IMR-90 (cell line): Measurements from ENCODE around the gene MAGEC2. TPM values are rescaled to one million over a fixed set of nuclear protein-coding genes. Genes with fewer than 3 reads are reported as not detected.

Experiments used
- ATAC-seq: fragments of 200-7000 bp; cut with Tn5 transposase; 2 replicates; pipeline ENCODE4 v1.9.1; 2020; ENCODE audit warnings: low read depth, mild to moderate bottlenecking, moderate library complexity
- Bru-seq: library from RNA; stranded (reverse); fragments of 400-500 nt; gene quantifications from one replicate; lab custom pipeline; 2021; lab: Mats Ljungman, UMichigan
- BruChase-seq, 2 experiments: library from RNA; stranded (reverse); fragments of 400-500 nt; gene quantifications; one replicate each; lab custom pipeline; 2021; lab: Mats Ljungman, UMichigan
- BruUV-seq: library from RNA; stranded (reverse); fragments of 400-500 nt; replicated peaks from 2 replicates; lab custom pipeline; 2021; lab: Mats Ljungman, UMichigan
- CTCF ChIA-PET: fragments of 300-600 bp; formaldehyde crosslinking; extraction: SDS; loops from one replicate; lab custom pipeline; 2021; ENCODE audit warnings: antibody characterized with exemption; lab: Yijun Ruan, JAX
- POLR2A ChIA-PET: fragments of 300-600 bp; sonication (Branson Sonifier 250); formaldehyde crosslinking; loops from one replicate; lab custom pipeline; 2022; ENCODE audit warnings: antibody characterized with exemption; ENCODE audit not compliant: unreplicated experiment; lab: Charles Lee
- DNase-seq: peaks from one replicate; pipeline ENCODE4 v3.0.0; 2013
- H2AFZ ChIP-seq: replicated peaks from 2 replicates; pipeline ENCODE3; 2013; ENCODE audit warnings: low read length, mild to moderate bottlenecking; ENCODE audit not compliant: poor library complexity
- H2AK5ac ChIP-seq: 2 replicates; pipeline ENCODE4 v1.6.1; 2013; ENCODE audit warnings: low read depth, low read length, inconsistent platforms
- H2AK9ac ChIP-seq: replicated peaks from 2 replicates; pipeline ENCODE3; 2013; ENCODE audit warnings: mild to moderate bottlenecking, low read depth, low read length, moderate library complexity; ENCODE audit not compliant: poor library complexity
- H2BK120ac ChIP-seq: 2 replicates; pipeline ENCODE4 v1.6.1; 2013; ENCODE audit warnings: low read depth, low read length, inconsistent platforms
- H2BK15ac ChIP-seq: 3 replicates; pipeline ENCODE4 v1.6.1; 2013; ENCODE audit warnings: low read depth, low read length, inconsistent platforms
- H2BK20ac ChIP-seq: 2 replicates; pipeline ENCODE4 v1.6.1; 2013; ENCODE audit warnings: low read depth, mild to moderate bottlenecking, inconsistent platforms, low read length, moderate library complexity
- H2BK5ac ChIP-seq: 2 replicates; pipeline ENCODE4 v1.6.1; 2013; ENCODE audit warnings: mild to moderate bottlenecking, low read depth, low read length, inconsistent platforms; ENCODE audit not compliant: poor library complexity, severe bottlenecking
- H3K14ac ChIP-seq: replicated peaks from 2 replicates; pipeline ENCODE4 v1.6.1; 2013; ENCODE audit warnings: low read depth, low read length, inconsistent platforms
- H3K18ac ChIP-seq: 2 replicates; pipeline ENCODE4 v1.6.1; 2013; ENCODE audit warnings: low read depth, low read length, control low read depth
- H3K23ac ChIP-seq: 2 replicates; pipeline ENCODE4 v1.6.1; 2013; ENCODE audit warnings: low read depth, low read length, inconsistent platforms
- H3K27ac ChIP-seq: 2 replicates; pipeline ENCODE4 v1.5.1; 2013; ENCODE audit warnings: mild to moderate bottlenecking, control low read depth, low read length; ENCODE audit not compliant: insufficient read depth
- H3K27me3 ChIP-seq: 2 replicates; pipeline ENCODE4 v1.6.1; 2013; ENCODE audit warnings: low read length; ENCODE audit not compliant: control insufficient read depth, insufficient read depth
- H3K36me3 ChIP-seq: 2 replicates; pipeline ENCODE4 v1.6.1; 2013; ENCODE audit warnings: low read length, mixed read lengths; ENCODE audit not compliant: control insufficient read depth, insufficient read depth
- H3K4ac ChIP-seq: 2 replicates; pipeline ENCODE4 v1.6.1; 2013; ENCODE audit warnings: low read depth, low read length, inconsistent platforms
- H3K4me1 ChIP-seq: 2 replicates; pipeline ENCODE4 v1.6.1; 2013; ENCODE audit warnings: low read length, mixed read lengths; ENCODE audit not compliant: control insufficient read depth, insufficient read depth
- H3K4me2 ChIP-seq: 2 replicates; pipeline ENCODE4 v1.6.1; 2013; ENCODE audit warnings: low read depth, mild to moderate bottlenecking, control low read depth, low read length, moderate library complexity
- H3K4me3 ChIP-seq: 2 replicates; pipeline ENCODE4 v1.5.1; 2013; ENCODE audit warnings: low read depth, mild to moderate bottlenecking, control low read depth, low read length, moderate library complexity; ENCODE audit not compliant: insufficient read depth
- H3K56ac ChIP-seq: 2 replicates; pipeline ENCODE4 v1.6.1; 2013; ENCODE audit warnings: low read length, inconsistent platforms; ENCODE audit not compliant: insufficient read depth; ENCODE audit errors: extremely low read depth
- H3K79me1 ChIP-seq, 2 experiments: 2 replicates each; pipeline ENCODE4 v1.6.1; 2013; ENCODE audit warnings: low read length in 2 of 2, inconsistent platforms in 1 of 2, low read depth in 1 of 2
- H3K9ac ChIP-seq: 2 replicates; pipeline ENCODE4 v1.6.1; 2013; ENCODE audit warnings: low read depth, low read length, control low read depth
- H3K9me1 ChIP-seq: 2 replicates; pipeline ENCODE4 v1.6.1; 2013; ENCODE audit warnings: low read length, inconsistent platforms; ENCODE audit not compliant: insufficient read depth
- H3K9me3 ChIP-seq: 2 replicates; pipeline ENCODE4 v1.6.1; 2013; ENCODE audit warnings: low read length; ENCODE audit not compliant: control insufficient read depth, insufficient read depth
- H4K20me1 ChIP-seq: 2 replicates; pipeline ENCODE4 v1.6.1; 2013; ENCODE audit warnings: low read length, inconsistent platforms; ENCODE audit not compliant: insufficient read depth
- H4K5ac ChIP-seq: 2 replicates; pipeline ENCODE4 v1.6.1; 2013; ENCODE audit warnings: mild to moderate bottlenecking, low read depth, low read length, control low read depth
- H4K8ac ChIP-seq, 2 experiments: 2 replicates each; pipeline ENCODE4 v1.6.1; 2013; ENCODE audit warnings: low read depth in 2 of 2, low read length in 2 of 2, control low read depth in 1 of 2, inconsistent platforms in 1 of 2
- H4K91ac ChIP-seq: 2 replicates; pipeline ENCODE4 v1.6.1; 2013; ENCODE audit warnings: low read depth, low read length, inconsistent platforms; ENCODE audit not compliant: insufficient read depth
- NFE2L2 ChIP-seq: fragments of 150-350 bp; IDR thresholded peaks from 2 replicates; pipeline ENCODE4 v1.6.1; 2016; ENCODE audit warnings: low read depth, mild to moderate bottlenecking, low read length
- POLR2A ChIP-seq: IDR thresholded peaks from 2 replicates; pipeline ENCODE4 v1.6.1; 2012; ENCODE audit warnings: mild to moderate bottlenecking, low read depth, low read length
- RCOR1 ChIP-seq: IDR thresholded peaks from 2 replicates; pipeline ENCODE4 v1.6.1; 2012; ENCODE audit warnings: mild to moderate bottlenecking, low read length, improper control_type of control experiment; ENCODE audit not compliant: insufficient replicate concordance
- SMC3 ChIP-seq: fragments of 150-350 bp; IDR thresholded peaks from 2 replicates; pipeline ENCODE4 v1.6.1; 2016; ENCODE audit warnings: low read depth, mild to moderate bottlenecking, antibody characterized with exemption, low read length, moderate library complexity
- USF2 ChIP-seq: fragments of 150-350 bp; IDR thresholded peaks from 2 replicates; pipeline ENCODE4 v1.6.1; 2017; ENCODE audit warnings: mild to moderate bottlenecking, antibody characterized with exemption, low read length, low read depth
- WGBS, 2 experiments: methylation state at CpG; one replicate each; pipeline versions ENCODE4 v1.1.5 to v1.1.7; 2013; ENCODE audit warnings: missing lambda C conversion rate in 2 of 2; ENCODE audit not compliant: insufficient read length in 1 of 2; ENCODE audit errors: extremely low coverage in 2 of 2; 5-methylcytosine and 5-hydroxymethylcytosine counted together
- dilution Hi-C: fragments of 300-500 bp; cut with HindIII; formaldehyde crosslinking; loops from one replicate; pipeline ENCODE4 v1.14.3; 2018; ENCODE audit warnings: low sequenced_read_pairs; ENCODE audit not compliant: unreplicated experiment
- in situ Hi-C: fragments of 300-500 bp; cut with MboI; formaldehyde crosslinking; loops from 3 replicates; pipeline ENCODE4 v1.14.3; 2019; ENCODE audit warnings: low sequenced_read_pairs, inconsistent platforms, mixed read lengths
- intact Hi-C: fragments of 100-400 bp; cut with micrococcal nuclease; formaldehyde crosslinking; loops from 2 replicates; pipeline ENCODE4 v1.10.0; 2022
- long read RNA-seq: library from polyadenylated mRNA; unstranded; transcript quantifications from one replicate; pipeline ENCODE4 v2.0.0, GENCODE V29; 2021; ENCODE audit not compliant: unreplicated experiment
- polyA plus RNA-seq, 3 experiments: library from polyadenylated mRNA; depleted of rRNA; stranded (reverse); fragments of >200 nt; gene quantifications; 2 replicates each; pipeline ENCODE4 v1.2.3, GENCODE V29; 2012; ENCODE audit warnings: low replicate concordance in 1 of 3
- total RNA-seq: library from RNA; depleted of rRNA; stranded (reverse); fragments of >200 nt; gene quantifications from 2 replicates; pipeline ENCODE4 v1.2.3, GENCODE V29; 2012; rRNA removed

MAGEC2 gene
- total RNA-seq (not detected in 2 replicates), polyA plus RNA-seq (2012; rRNA removed) (not detected in 2 replicates), Bru-seq, nascent RNA (percentile 15 among the genes with signal in this experiment), BruChase-seq, experiment 1, labeled RNA remaining after a 6-hour chase (not detected), BruChase-seq, experiment 2, labeled RNA remaining after a 2-hour chase (not detected)
- polyA plus RNA-seq (2012; cell fraction: cytosol; rRNA removed), result not detected in 2 replicates
- polyA plus RNA-seq (2012; cell fraction: nucleus; rRNA removed; ENCODE audit: low replicate concordance), result not detected in 2 replicates
- long read RNA-seq, result 0 reads

- no peak for TF ChIP-seq SMC3
- no peak for TF ChIP-seq USF2
- TF ChIP-seq POLR2A, result no peak
- no peak for TF ChIP-seq RCOR1
- TF ChIP-seq NFE2L2, result no peak
- in situ Hi-C loops, result no loop called here
- no peaks in the 10 kb centered on the region for H3K79me1 ChIP-seq
- no peak within 1 kb of the TSS for H2BK20ac ChIP-seq
- no peak within 1 kb of the TSS for H2BK15ac ChIP-seq
- peaks cover 24% of the 10 kb centered on the region for H3K9me3 ChIP-seq
- POLR2A ChIA-PET, result no interaction called here
- H2AK5ac ChIP-seq, result no peak within 1 kb of the TSS
- dilution Hi-C loops, result no loop called here
- no peak within 1 kb of the TSS for H3K23ac ChIP-seq
- no peak within 1 kb of the TSS for H3K9ac ChIP-seq
- no peak within 1 kb of the TSS for H3K18ac ChIP-seq
- H3K56ac ChIP-seq, result no peak within 1 kb of the TSS
- ATAC-seq (no peak), DNase-seq (no peak)
- no peak within 1 kb of the TSS for H4K5ac ChIP-seq
- CTCF ChIA-PET, result no interaction called here
- no peak within 1 kb of the TSS for H2AFZ ChIP-seq
- no peaks in the 10 kb centered on the region for H3K4me1 ChIP-seq
- H4K91ac ChIP-seq, result no peak within 1 kb of the TSS
- intact Hi-C loops, result no loop called here
- WGBS, 2 experiments, result 87% methylated on average over 9 of the region's 28 CpGs; no CpG with 5 or more reads in 1 of the 2 experiments
- H2BK120ac ChIP-seq, result no peak within 1 kb of the TSS
- H3K4ac ChIP-seq, result no peak within 1 kb of the TSS
- no peak within 1 kb of the TSS for H3K4me3 ChIP-seq
- H3K9me1 ChIP-seq, result no peaks in the 10 kb centered on the region
- no peak within 1 kb of the TSS for H4K8ac ChIP-seq
- H2AK9ac ChIP-seq, result no peak within 1 kb of the TSS
- no peak within 1 kb of the TSS for H3K14ac ChIP-seq
- no TSS peak for BruUV-seq
- no peaks in the 10 kb centered on the region for H3K36me3 ChIP-seq
- no peak within 1 kb of the TSS for H2BK5ac ChIP-seq
- H4K20me1 ChIP-seq, result no peaks in the 10 kb centered on the region
- no peak within 1 kb of the TSS for H3K4me2 ChIP-seq
- no peaks in the 10 kb centered on the region for H3K27me3 ChIP-seq
- no peak within 1 kb of the TSS for H3K27ac ChIP-seq
Observed at GRCh38 chrX:142204522-142205433, at the start of gene MAGEC2. Gene MAGEC2 (minus strand): TSS chrX:142205290. CDS start chrX:142203987, 1,303 bp downstream.
